Esophagus muscularis mucosa (tissue), 3 donors: ENCODE data around the gene MLN.

Source experiments
- CTCF ChIP-seq, 3 experiments: fragments of 200-600 bp in 2 of 3; fragments of 450-650 bp in 1 of 3; sonication (generic) in 2 of 3; IDR thresholded peaks; one replicate each; pipeline ENCODE4 v1.5.1; 2017 to 2019; ENCODE audit warnings: antibody characterized with exemption in 3 of 3, mild to moderate bottlenecking in 2 of 3, moderate library complexity in 1 of 3
- POLR2A ChIP-seq: fragments of 450-650 bp; IDR thresholded peaks from one replicate; pipeline ENCODE4 v1.6.1; 2017; ENCODE audit warnings: antibody characterized with exemption, moderate library complexity, mild to moderate bottlenecking, low read depth
- POLR2AphosphoS5 ChIP-seq, 2 donors: sonication (generic); formaldehyde crosslinking; IDR thresholded peaks; one replicate each; pipeline ENCODE4 v1.6.1; 2017; ENCODE audit warnings: antibody characterized with exemption in 2 of 2

- no peak for TF ChIP-seq CTCF (IDR thresholded peaks at IDR 0.05)
- TF ChIP-seq POLR2A, result no peak
- no peak for TF ChIP-seq POLR2AphosphoS5 (IDR thresholded peaks at IDR 0.05)
These were observed 23.9 kb downstream of the MLN start for GRCh38 chr6:33779895-33780294.
